LNCAP (cell line): Measurements from ENCODE around the gene PRIMA1.

ENCODE experiments used
- TF ChIP-seq, protein P1 (sequence below): fragments of 450-650 bp; IDR thresholded peaks from 2 replicates; pipeline ENCODE4 v1.5.1; 2017; ENCODE audit warnings: mild to moderate bottlenecking

The PRIMA1 gene

DNA sequence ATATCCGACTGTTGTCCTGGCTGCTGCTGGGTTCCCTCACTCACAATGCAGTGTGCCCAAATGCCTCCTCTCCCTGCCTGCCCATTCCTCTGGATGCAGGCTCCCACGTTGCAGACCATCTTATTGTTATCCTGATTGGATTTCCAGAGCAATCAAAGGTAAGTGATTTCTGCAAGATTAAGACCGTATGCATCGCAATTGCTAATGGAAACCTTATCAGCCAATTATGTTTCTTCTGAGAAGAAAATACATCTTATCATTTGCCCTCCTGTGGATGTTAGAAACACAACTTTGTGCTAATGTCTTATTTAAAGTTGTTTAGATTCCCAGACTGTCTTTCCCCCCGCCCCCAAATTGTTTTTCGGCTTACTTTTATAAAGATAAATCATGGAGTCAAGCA, 98.1 kb downstream of the PRIMA1 start:
- TF ChIP-seq, protein P1, sequence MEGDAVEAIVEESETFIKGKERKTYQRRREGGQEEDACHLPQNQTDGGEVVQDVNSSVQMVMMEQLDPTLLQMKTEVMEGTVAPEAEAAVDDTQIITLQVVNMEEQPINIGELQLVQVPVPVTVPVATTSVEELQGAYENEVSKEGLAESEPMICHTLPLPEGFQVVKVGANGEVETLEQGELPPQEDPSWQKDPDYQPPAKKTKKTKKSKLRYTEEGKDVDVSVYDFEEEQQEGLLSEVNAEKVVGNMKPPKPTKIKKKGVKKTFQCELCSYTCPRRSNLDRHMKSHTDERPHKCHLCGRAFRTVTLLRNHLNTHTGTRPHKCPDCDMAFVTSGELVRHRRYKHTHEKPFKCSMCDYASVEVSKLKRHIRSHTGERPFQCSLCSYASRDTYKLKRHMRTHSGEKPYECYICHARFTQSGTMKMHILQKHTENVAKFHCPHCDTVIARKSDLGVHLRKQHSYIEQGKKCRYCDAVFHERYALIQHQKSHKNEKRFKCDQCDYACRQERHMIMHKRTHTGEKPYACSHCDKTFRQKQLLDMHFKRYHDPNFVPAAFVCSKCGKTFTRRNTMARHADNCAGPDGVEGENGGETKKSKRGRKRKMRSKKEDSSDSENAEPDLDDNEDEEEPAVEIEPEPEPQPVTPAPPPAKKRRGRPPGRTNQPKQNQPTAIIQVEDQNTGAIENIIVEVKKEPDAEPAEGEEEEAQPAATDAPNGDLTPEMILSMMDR, result no peak

DNA sequence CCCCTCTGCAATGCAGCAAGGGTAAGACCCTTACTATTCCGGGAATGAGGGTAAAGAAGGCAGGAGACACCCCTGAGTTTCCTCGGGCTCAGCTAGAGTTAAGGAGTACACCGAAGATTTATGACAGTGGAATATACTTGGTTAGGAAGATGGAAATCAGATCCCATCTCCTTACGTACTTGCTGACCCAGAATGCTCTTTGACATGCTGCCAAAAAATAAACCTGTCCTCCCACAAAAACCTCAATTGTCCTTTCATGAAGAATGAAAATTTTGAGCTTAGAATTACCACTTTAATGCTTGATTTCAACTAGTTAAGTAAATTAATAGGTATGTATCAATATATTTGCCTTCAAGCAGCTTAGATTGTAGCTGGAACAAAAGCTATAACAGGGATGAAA, 99.5 kb downstream of the PRIMA1 start:
- TF ChIP-seq, protein P1, result no peak

DNA sequence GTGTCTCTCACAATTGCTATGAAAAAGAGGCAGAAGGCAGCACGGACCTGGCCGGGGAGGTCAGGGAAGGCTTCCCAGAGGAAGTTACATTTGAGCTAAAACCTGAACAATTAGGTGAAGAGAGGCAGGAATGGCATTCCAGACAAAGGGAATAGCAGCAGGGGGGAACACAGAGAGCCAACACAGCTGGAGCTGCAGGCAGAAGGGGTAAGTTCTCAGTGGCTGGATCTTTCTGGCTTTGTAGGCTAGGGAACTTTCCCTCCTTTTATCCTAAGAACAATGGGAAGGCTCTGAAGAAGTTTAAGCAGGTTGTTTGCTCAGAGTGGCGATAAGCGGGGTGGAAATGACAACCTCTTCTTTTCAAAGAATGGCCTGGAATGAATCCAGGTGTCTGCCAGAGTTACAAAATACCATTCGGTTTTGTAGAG, 100.0 kb downstream of the PRIMA1 start:
- TF ChIP-seq, protein P1, result no peak

DNA sequence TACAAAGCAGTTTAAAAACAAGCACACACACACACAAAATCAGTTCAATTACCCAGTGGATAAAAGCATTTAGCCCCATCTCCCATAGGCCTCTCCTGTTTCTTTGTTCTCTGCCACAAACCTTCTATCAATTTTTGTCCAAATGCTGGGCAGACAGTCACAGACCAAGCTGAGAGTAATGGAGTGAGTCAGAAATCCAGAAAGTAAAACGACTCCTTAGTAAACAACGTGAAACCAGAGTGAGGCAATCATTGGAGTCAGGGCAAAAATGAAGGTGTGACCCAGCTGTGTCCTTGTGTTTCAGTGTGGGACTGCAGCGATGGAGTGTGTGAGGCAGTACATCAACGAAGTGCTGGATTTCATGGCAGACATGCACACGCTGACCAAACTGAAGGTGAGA, 102.0 kb downstream of the PRIMA1 start:
- TF ChIP-seq, protein P1, result no peak

DNA sequence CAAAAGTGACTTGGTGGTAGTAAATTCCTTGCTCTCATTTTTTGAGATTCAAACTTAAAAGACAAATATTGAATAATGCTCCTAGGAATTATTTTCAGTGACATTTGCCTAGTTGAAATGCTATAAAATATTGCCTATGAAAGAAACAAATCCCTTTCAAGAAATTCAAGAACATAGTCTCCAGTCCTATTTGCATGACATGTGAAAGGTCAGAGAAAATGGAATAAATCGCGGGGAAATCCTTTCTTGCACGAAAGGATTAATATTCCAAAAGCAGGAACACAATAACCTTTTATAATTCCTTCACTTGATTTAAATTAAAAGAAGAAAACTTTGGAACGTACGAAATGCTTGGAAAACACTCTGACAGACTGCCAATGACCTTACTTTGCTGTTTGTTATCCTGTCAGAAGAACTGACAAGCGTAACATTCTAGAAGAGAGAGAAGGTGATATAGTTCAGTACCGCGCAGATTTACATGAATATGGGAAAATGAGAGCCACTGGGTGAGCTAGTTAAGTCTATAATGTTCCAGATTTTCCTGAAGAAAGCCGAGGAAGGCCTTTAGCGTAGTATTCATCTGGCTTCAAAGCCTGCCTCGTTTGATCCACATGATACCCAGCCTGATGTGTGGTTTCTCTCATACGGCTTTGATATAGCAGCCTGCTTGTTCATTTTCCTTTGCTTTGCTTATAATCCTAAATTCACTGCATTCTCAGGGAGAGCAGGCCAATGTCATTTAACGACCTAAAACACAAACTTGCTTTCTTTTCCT, 103.0 kb downstream of the PRIMA1 start:
- TF ChIP-seq, protein P1, result no peak

DNA sequence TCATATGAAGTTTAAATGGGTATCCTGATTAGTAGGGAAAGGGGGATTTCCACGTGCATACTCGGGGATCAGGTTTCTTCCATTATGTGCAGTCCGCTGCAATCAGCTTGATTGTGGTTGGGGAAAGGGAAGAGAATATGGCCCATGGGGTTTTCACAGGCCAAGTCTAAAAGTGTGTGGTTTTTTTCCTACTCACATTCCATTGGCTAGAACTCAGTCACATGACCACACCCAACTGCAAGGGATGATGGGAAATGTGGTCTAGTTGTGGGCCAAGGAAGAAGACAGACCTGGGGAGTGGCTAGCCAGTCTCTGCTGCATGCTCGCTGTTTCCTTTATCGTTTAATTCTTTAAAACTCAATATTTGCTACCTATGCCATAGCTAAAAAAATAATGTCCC, 105.1 kb downstream of the PRIMA1 start:
- TF ChIP-seq, protein P1, result no peak

DNA sequence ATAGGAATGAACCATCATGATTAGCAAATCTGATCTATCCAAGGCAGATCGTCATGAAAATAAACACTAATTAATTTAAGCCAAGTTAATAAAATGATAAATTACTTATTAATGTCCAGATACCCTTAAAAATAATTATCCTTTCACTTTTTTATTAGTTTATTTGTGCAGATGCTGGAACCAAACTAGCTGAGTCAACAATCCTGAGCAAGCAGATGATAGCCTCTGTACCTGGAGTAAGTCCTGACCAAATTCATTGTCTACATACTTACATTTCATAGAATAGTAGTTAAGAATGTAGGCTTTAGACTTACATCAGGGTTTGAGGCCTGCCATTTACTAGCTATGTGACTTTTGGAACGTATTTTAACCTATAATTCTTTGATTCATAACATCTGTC, 105.8 kb downstream of the PRIMA1 start:
- TF ChIP-seq, protein P1, result no peak
